ENCODE measurements around the gene FRYL. TPM values are rescaled to one million over a fixed set of nuclear protein-coding genes. Genes with fewer than 3 reads are reported as not detected.

FRYL gene
- total RNA-seq, 1 experiment from 2014 or later: 45.8 TPM

GRCh38 chr4:48815483-48815882, 35.4 kb upstream of the FRYL start:
- TF ChIP-seq CTCF (IDR thresholded peaks at IDR 0.05; ENCODE audit: unreplicated experiment): no peak
- H3K27me3 Mint-ChIP-seq (ENCODE audit: unreplicated experiment): no peaks in the 10 kb centered on the region
- peaks cover 19% of the 10 kb centered on the region for H3K4me1 Mint-ChIP-seq (ENCODE audit: low read depth, unreplicated experiment)
- H3K9me3 Mint-ChIP-seq (ENCODE audit: low read depth, unreplicated experiment): no peaks in the 10 kb centered on the region
- CTCF ChIA-PET: interaction anchor here (0.7 to 1.0 kb wide), 2 partner anchors 56 to 440 kb away, joined by 3 read pairs; no protein-coding TSS in a partner anchor
- DNase-seq: no peak
- H3K4me3 Mint-ChIP-seq (ENCODE audit: low read depth, unreplicated experiment): no peak overlapping the region
- intact Hi-C loops (cut with micrococcal nuclease; ENCODE audit: unreplicated experiment): no loop called here
- BruUV-seq (replicated peaks): no TSS peak
- no peaks in the 10 kb centered on the region for H3K36me3 Mint-ChIP-seq (ENCODE audit: insufficient read depth, unreplicated experiment)
- no peak overlapping the region for H3K27ac Mint-ChIP-seq (ENCODE audit: unreplicated experiment)

GRCh38 chr4:48813964-48814363, 33.9 kb upstream of the FRYL start:
- CTCF ChIA-PET: no interaction called here
- TF ChIP-seq CTCF (IDR thresholded peaks at IDR 0.05; ENCODE audit: unreplicated experiment): no peak
- intact Hi-C loops (cut with micrococcal nuclease; ENCODE audit: unreplicated experiment): no loop called here
- H3K27ac Mint-ChIP-seq (ENCODE audit: unreplicated experiment): no peak overlapping the region
- no peaks in the 10 kb centered on the region for H3K36me3 Mint-ChIP-seq (ENCODE audit: insufficient read depth, unreplicated experiment)
- no peak overlapping the region for H3K4me3 Mint-ChIP-seq (ENCODE audit: low read depth, unreplicated experiment)
- BruUV-seq (replicated peaks): no TSS peak
- H3K4me1 Mint-ChIP-seq (ENCODE audit: low read depth, unreplicated experiment): peaks cover 19% of the 10 kb centered on the region
- DNase-seq: no peak
- H3K9me3 Mint-ChIP-seq (ENCODE audit: low read depth, unreplicated experiment): no peaks in the 10 kb centered on the region
- H3K27me3 Mint-ChIP-seq (ENCODE audit: unreplicated experiment): no peaks in the 10 kb centered on the region

DNA sequence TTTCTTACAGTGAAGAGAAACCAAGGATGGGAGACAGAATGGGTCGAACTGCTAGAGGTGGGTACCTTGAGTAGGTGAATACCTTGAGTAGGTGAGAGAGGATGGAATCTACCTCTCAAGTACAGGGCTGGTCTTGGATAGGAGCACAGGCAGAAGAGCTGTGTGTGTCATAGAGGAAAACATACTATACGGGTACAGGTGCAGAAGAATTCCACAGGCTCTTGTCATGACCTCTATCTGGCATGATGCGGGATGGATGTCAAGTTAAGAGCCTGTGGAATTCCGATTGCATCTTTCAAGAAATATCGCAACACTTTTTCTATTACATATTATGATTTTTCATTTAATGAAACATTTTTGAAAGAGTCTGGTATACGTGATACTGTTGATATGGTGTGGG, 32.8 kb upstream of the FRYL start:
- H3K36me3 Mint-ChIP-seq (ENCODE audit: insufficient read depth, unreplicated experiment): no peaks in the 10 kb centered on the region
- intact Hi-C loops (cut with micrococcal nuclease; ENCODE audit: unreplicated experiment): no loop called here
- no peak for TF ChIP-seq CTCF (IDR thresholded peaks at IDR 0.05; ENCODE audit: unreplicated experiment)
- peaks cover 9% of the 10 kb centered on the region for H3K4me1 Mint-ChIP-seq (ENCODE audit: low read depth, unreplicated experiment)
- no peak for DNase-seq
- no TSS peak for BruUV-seq (replicated peaks)
- H3K27ac Mint-ChIP-seq (ENCODE audit: unreplicated experiment): no peak overlapping the region
- H3K4me3 Mint-ChIP-seq (ENCODE audit: low read depth, unreplicated experiment): no peak overlapping the region
- H3K27me3 Mint-ChIP-seq (ENCODE audit: unreplicated experiment): no peaks in the 10 kb centered on the region
- H3K9me3 Mint-ChIP-seq (ENCODE audit: low read depth, unreplicated experiment): no peaks in the 10 kb centered on the region
- CTCF ChIA-PET: interaction anchor here (0.6 kb wide), 1 partner anchor 24 kb away, joined by 6 read pairs; no protein-coding TSS in a partner anchor

DNA sequence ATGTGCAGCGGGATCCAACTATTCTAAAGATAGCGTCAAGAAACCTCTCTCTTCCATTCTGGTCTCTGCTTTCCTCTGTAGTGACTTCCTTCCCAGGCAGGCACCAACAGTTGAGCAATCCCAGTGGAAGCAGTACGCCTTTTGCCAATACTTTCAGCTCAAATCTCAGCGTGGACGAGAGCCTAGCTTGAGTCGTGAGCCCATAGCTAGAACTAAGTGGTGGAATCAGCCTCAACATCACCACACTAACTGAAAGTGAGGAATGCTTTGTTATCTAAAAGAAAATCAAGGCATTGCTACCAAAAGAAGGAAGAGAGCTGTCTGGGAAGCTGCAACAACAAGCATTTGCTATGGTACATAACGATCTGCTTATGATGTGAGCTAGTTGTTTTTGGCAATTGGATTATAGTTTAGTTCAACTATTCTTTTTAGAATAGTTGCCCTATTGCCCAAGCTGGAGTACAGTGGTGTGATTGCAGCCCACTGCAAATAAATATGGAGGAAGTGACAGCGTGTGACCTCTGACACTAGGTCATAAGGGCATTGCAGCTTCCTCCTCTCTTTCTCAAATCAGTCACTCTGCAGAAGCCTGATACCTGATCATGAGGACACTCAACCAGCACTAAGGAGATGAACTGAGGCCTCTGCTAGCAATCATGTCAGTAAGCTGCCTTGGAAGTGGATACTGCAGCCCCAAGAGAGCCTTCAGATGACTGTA, 24.7 kb upstream of the FRYL start:
- peaks cover 9% of the 10 kb centered on the region for H3K4me1 Mint-ChIP-seq (ENCODE audit: low read depth, unreplicated experiment)
- intact Hi-C loops (cut with micrococcal nuclease; ENCODE audit: unreplicated experiment): no loop called here
- no peaks in the 10 kb centered on the region for H3K9me3 Mint-ChIP-seq (ENCODE audit: low read depth, unreplicated experiment)
- no peaks in the 10 kb centered on the region for H3K36me3 Mint-ChIP-seq (ENCODE audit: insufficient read depth, unreplicated experiment)
- H3K4me3 Mint-ChIP-seq (ENCODE audit: low read depth, unreplicated experiment): no peak overlapping the region
- no TSS peak for BruUV-seq (replicated peaks)
- DNase-seq: no peak
- CTCF ChIA-PET: no interaction called here
- no peak overlapping the region for H3K27ac Mint-ChIP-seq (ENCODE audit: unreplicated experiment)
- no peak for TF ChIP-seq CTCF (IDR thresholded peaks at IDR 0.05; ENCODE audit: unreplicated experiment)
- H3K27me3 Mint-ChIP-seq (ENCODE audit: unreplicated experiment): no peaks in the 10 kb centered on the region

Data from Calu3 (cell line).